K562 (cell line): ENCODE measurements around the gene NEDD4L. TPM values are rescaled to one million over a fixed set of nuclear protein-coding genes. Genes with fewer than 3 reads are reported as not detected.

Experiments
- CAMTA2 ChIP-seq: fragments of 250-450 bp; sonication (Bioruptor Pico); conservative IDR thresholded peaks from 2 replicates; pipeline ENCODE4 v1.5.1; 2022
- FOXA3 ChIP-seq, 2 experiments: fragments of 450-650 bp in 1 of 2; sonication (generic) in 1 of 2; formaldehyde crosslinking; IDR thresholded peaks in 1 of 2; conservative IDR thresholded peaks in 1 of 2; 2 replicates each; pipeline versions ENCODE4 v1.4.0 to v1.8.0; 2020 to 2022; ENCODE audit warnings: mild to moderate bottlenecking in 2 of 2, missing genetic modification reagents in 1 of 2
- HNRNPUL1 ChIP-seq: fragments of 200-400 bp; formaldehyde crosslinking; IDR thresholded peaks from 2 replicates; pipeline ENCODE4 v1.6.1; 2017; ENCODE audit warnings: low read length
- MEIS2 ChIP-seq: fragments of 450-650 bp; IDR thresholded peaks from 2 replicates; pipeline ENCODE4 v1.6.1; 2014; ENCODE audit warnings: mild to moderate bottlenecking; ENCODE audit not compliant: partially characterized antibody
- RBM22 ChIP-seq: fragments of 200-400 bp; formaldehyde crosslinking; IDR thresholded peaks from 2 replicates; pipeline ENCODE4 v1.6.1; 2018; ENCODE audit warnings: low read length, low read depth; ENCODE audit not compliant: poor library complexity, severe bottlenecking
- SMAD3 ChIP-seq: fragments of 450-650 bp; formaldehyde crosslinking; conservative IDR thresholded peaks from 2 replicates; pipeline ENCODE4 v1.4.0; 2020; ENCODE audit warnings: mild to moderate bottlenecking
- ZFP1 ChIP-seq: fragments of 450-650 bp; formaldehyde crosslinking; IDR thresholded peaks from 2 replicates; pipeline ENCODE4 v1.4.0; 2020; ENCODE audit warnings: mild to moderate bottlenecking, mixed read lengths
- ZNF121 ChIP-seq: sonication (generic); formaldehyde crosslinking; conservative IDR thresholded peaks from 2 replicates; pipeline ENCODE4 v1.8.0; 2022; ENCODE audit warnings: missing genetic modification reagents
- ZNF41 ChIP-seq: fragments of 250-450 bp; sonication (Bioruptor Pico); conservative IDR thresholded peaks from 2 replicates; pipeline ENCODE4 v1.4.0; 2020; ENCODE audit warnings: mild to moderate bottlenecking
- ZSCAN29 ChIP-seq: fragments of 450-650 bp; IDR thresholded peaks from 2 replicates; pipeline ENCODE4 v1.6.1; 2017
- polyA plus RNA-seq, 8 experiments: library from polyadenylated mRNA; depleted of rRNA in 4 of 8; stranded (reverse) in 5 of 8; unstranded in 3 of 8; fragments of >200 nt; fragmentation: Nextera tagmentation in 2 of 8; fragmentation: Illumina TruSeq in 1 of 8; extraction: Ambion mirVana in 2 of 8; extraction: Trizol in 1 of 8; gene quantifications; 2 replicates each; pipeline versions ENCODE4 v1.2.1 to v1.2.3, GENCODE V29; 2011 to 2014; ENCODE audit warnings: inconsistent platforms in 1 of 8, missing spikeins in 1 of 8
- total RNA-seq, 7 experiments: library from RNA; depleted of rRNA in 6 of 7; stranded (reverse); fragments of >200 nt in 6 of 7; fragmentation: Illumina TruSeq in 2 of 7; extraction: Trizol in 2 of 7; gene quantifications; 2 replicates each; pipeline versions ENCODE4 v1.2.1 to v1.2.3, GENCODE V29; 2011 to 2021; ENCODE audit warnings: low replicate concordance in 1 of 7
- TF ChIP-seq, protein P1 (sequence below): fragments of 450-650 bp; IDR thresholded peaks from 2 replicates; pipeline ENCODE4 v1.6.1; 2016; ENCODE audit warnings: low read depth
- TF ChIP-seq, protein P2 (sequence below): fragments of 250-450 bp; sonication (Bioruptor Pico); IDR thresholded peaks from 2 replicates; pipeline ENCODE4 v1.4.0; 2020
- TF ChIP-seq, protein P3 (sequence below): sonication (generic); IDR thresholded peaks from 2 replicates; pipeline ENCODE4 v1.6.1; 2016
- TF ChIP-seq, protein P4 (sequence below), 3 experiments: fragments of 200-800 bp in 1 of 3; sonication (Bioruptor generic) in 1 of 3; sonication (generic) in 1 of 3; formaldehyde crosslinking in 1 of 3; IDR thresholded peaks; 2 replicates each; pipeline versions ENCODE4 v1.6.1 to v1.8.0; 2016 to 2022; ENCODE audit warnings: mild to moderate bottlenecking in 2 of 3, missing compliant biosample characterization in 2 of 3, missing genetic modification characterization in 2 of 3, missing genetic modification reagents in 1 of 3
- TF ChIP-seq, protein P5 (sequence below): sonication (generic); formaldehyde crosslinking; IDR thresholded peaks from 2 replicates; pipeline ENCODE4 v1.8.1; 2022; ENCODE audit warnings: missing genetic modification reagents

NEDD4L gene
- total and polyA plus RNA-seq, 9 of the 15 experiments (the other 6 are each of a cell fraction or from before 2014, with no cell fraction given), result 8.1 to 33.4 (median 19.9) TPM

DNA sequence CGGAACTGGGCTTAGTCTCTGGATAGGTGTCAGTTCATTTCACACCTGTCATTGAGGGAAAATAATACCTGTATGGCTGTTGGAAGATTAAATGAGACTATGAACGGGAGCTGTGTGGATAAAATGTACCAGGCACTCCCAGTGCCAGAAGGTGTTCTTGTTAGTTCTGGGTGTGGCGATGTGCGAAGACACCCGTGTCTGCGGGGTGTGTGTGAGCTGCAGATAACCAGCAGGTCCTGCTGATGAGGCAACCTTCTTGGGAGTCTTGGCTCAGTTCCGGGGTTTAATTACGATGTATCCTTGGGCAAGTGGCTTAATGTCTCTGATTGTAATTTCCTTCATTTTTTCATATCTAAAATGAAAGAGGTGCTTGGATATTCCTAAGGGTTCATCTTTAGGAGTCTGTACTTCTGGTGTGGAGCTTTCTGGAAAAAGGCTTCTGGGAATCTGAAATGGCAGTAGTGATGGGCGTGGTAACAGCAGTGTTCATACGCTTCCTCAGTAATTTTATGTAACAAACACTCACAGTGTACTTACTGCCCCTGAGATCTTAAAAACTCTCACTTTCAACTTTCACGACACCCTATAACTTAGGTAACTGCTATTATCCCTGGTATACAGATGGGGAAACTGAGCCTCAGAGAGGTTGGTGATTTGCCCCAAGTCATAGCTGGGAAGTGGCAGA is 35.0 kb downstream of the NEDD4L start (continued):
- TF ChIP-seq, protein P1, sequence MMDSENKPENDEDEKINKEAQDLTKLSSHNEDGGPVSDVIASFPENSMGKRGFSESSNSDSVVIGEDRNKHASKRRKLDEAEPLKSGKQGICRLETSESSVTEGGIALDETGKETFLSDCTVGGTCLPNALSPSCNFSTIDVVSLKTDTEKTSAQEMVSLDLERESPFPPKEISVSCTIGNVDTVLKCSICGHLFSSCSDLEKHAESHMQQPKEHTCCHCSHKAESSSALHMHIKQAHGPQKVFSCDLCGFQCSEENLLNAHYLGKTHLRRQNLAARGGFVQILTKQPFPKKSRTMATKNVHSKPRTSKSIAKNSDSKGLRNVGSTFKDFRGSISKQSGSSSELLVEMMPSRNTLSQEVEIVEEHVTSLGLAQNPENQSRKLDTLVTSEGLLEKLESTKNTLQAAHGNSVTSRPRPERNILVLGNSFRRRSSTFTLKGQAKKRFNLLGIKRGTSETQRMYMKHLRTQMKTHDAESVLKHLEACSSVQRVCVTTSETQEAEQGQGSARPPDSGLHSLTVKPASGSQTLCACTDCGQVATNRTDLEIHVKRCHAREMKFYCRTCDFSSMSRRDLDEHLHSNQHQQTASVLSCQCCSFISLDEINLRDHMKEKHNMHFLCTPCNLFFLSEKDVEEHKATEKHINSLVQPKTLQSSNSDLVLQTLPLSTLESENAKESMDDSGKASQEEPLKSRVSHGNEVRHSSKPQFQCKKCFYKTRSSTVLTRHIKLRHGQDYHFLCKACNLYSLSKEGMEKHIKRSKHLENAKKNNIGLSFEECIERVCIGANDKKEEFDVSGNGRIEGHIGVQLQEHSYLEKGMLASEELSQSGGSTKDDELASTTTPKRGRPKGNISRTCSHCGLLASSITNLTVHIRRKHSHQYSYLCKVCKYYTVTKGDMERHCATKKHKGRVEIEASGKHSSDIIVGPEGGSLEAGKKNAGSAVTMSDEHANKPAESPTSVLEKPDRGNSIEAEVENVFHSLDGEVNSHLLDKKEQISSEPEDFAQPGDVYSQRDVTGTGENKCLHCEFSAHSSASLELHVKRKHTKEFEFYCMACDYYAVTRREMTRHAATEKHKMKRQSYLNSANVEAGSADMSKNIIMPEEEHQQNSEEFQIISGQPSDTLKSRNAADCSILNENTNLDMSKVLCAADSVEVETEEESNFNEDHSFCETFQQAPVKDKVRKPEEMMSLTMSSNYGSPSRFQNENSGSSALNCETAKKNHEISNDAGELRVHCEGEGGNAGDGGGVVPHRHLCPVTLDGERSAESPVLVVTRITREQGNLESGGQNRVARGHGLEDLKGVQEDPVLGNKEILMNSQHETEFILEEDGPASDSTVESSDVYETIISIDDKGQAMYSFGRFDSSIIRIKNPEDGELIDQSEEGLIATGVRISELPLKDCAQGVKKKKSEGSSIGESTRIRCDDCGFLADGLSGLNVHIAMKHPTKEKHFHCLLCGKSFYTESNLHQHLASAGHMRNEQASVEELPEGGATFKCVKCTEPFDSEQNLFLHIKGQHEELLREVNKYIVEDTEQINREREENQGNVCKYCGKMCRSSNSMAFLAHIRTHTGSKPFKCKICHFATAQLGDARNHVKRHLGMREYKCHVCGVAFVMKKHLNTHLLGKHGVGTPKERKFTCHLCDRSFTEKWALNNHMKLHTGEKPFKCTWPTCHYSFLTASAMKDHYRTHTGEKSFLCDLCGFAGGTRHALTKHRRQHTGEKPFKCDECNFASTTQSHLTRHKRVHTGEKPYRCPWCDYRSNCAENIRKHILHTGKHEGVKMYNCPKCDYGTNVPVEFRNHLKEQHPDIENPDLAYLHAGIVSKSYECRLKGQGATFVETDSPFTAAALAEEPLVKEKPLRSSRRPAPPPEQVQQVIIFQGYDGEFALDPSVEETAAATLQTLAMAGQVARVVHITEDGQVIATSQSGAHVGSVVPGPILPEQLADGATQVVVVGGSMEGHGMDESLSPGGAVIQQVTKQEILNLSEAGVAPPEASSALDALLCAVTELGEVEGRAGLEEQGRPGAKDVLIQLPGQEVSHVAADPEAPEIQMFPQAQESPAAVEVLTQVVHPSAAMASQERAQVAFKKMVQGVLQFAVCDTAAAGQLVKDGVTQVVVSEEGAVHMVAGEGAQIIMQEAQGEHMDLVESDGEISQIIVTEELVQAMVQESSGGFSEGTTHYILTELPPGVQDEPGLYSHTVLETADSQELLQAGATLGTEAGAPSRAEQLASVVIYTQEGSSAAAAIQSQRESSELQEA, result no peak
- TF ChIP-seq FOXA3 (CRISPR knock-in tag; conservative IDR thresholded peaks at IDR 0.05 in 1 of 2, IDR thresholded peaks at IDR 0.05 in 1 of 2) (no peak), MEIS2 (peak; percentile 24), HNRNPUL1 (no peak), ZSCAN29 (no peak), SMAD3 (CRISPR knock-in tag) (no peak), ZNF41 (CRISPR knock-in tag) (no peak), ZFP1 (CRISPR knock-in tag) (no peak), ZNF121 (no peak), CAMTA2 (CRISPR knock-in tag) (no peak), RBM22 (no peak)
- TF ChIP-seq, protein P2, sequence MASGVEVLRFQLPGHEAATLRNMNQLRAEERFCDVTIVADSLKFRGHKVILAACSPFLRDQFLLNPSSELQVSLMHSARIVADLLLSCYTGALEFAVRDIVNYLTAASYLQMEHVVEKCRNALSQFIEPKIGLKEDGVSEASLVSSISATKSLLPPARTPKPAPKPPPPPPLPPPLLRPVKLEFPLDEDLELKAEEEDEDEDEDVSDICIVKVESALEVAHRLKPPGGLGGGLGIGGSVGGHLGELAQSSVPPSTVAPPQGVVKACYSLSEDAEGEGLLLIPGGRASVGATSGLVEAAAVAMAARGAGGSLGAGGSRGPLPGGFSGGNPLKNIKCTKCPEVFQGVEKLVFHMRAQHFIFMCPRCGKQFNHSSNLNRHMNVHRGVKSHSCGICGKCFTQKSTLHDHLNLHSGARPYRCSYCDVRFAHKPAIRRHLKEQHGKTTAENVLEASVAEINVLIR (CRISPR knock-in tag), result no peak
- TF ChIP-seq, protein P3, sequence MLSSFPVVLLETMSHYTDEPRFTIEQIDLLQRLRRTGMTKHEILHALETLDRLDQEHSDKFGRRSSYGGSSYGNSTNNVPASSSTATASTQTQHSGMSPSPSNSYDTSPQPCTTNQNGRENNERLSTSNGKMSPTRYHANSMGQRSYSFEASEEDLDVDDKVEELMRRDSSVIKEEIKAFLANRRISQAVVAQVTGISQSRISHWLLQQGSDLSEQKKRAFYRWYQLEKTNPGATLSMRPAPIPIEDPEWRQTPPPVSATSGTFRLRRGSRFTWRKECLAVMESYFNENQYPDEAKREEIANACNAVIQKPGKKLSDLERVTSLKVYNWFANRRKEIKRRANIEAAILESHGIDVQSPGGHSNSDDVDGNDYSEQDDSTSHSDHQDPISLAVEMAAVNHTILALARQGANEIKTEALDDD, result peak; percentile 42; the same call in 1 of the 2 replicates
- TF ChIP-seq, protein P4, sequence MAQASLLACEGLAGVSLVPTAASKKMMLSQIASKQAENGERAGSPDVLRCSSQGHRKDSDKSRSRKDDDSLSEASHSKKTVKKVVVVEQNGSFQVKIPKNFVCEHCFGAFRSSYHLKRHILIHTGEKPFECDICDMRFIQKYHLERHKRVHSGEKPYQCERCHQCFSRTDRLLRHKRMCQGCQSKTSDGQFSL (CRISPR knock-in tag; IDR thresholded peaks at IDR 0.05), result no peak
- TF ChIP-seq, protein P4 (tag; IDR thresholded peaks at IDR 0.05), result no peak
- TF ChIP-seq, protein P5, sequence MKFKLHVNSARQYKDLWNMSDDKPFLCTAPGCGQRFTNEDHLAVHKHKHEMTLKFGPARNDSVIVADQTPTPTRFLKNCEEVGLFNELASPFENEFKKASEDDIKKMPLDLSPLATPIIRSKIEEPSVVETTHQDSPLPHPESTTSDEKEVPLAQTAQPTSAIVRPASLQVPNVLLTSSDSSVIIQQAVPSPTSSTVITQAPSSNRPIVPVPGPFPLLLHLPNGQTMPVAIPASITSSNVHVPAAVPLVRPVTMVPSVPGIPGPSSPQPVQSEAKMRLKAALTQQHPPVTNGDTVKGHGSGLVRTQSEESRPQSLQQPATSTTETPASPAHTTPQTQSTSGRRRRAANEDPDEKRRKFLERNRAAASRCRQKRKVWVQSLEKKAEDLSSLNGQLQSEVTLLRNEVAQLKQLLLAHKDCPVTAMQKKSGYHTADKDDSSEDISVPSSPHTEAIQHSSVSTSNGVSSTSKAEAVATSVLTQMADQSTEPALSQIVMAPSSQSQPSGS (CRISPR knock-in tag), result no peak
